HuH-7.5 (cell line): ENCODE results near the gene CCR6.

Experiments
- DNase-seq: peaks from one replicate; pipeline ENCODE4 v3.0.0; 2011; ENCODE audit warnings: low spot score

Gene CCR6

DNA sequence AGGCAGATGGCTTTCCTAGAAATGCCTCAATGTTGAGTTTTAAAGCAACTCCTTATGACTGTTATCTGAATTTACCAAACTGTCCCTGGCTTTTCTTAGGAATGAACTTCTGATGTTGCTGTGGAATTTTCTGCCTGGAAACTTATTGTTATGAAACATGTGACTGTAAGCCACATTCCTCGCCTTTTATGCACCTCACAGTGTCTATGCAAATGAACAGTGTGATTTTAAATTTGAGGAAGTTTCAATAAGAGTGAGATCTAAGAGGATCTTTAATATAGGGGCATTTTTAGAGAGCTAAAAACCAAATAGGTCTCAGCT is 2.4 kb upstream of the CCR6 start:
- no peak for DNase-seq

DNA sequence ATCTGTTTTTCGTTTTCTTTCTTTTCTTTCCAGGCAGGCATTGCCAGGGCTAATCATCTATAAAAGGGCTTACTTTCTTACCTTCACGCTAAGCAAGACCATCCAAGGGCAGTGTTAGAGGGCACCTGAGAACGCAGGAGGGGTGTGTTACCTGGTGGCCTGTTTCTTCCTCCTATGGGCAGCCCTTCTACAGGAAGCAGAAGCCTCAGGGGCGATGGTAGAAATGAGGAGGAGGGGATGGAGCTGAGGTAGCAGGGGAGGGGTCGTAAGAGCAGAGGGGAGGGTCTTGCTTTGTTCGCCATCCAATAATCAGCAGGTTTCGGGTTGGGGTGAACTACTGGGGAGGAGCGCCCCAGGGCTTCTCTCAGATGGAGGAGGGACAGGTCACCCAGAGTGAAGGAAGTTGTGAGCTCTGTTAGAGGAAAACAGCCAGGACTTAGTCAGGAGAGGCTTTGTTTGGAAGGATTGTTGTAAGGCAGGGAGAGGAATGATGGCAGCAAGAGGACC is 1.5 kb upstream of the CCR6 start:
- no peak for DNase-seq

DNA sequence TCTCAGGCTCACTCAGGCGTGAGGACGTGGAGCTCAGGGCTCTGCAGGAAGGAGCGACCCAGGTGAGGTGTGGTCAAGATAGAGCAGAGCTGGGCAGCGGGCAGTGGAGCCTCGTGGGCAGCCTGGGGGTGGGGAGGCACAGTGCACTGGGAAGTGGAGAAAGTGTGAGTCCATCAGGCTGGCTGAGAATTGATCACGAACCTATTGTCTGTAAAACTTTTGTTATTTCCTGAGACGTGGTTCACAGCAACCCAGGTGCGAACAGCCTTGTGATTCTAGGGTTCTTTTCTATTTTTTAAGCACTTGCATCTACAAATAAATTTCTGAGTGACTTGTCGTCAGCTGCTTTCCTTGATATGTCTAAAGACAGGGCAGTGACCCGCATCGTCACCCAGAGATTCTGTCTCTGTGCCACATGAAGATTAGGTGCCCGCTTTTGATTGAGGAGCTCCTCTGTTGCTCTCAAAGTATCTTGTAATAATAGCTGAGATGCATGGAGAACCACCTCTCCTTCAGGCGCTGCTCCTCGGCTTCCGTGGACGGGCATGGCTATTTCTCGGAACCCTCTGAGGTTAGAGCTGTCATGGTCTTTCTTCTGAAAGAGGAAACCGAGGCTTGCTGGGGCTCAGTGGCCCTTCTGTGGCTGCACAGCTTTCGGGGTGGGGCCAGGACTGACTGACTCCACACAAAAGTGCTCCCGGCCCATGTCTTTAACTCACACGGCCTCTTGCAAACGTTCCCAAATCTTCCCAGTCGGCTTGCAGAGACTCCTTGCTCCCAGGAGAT is 662 bp upstream of the CCR6 start:
- no peak for DNase-seq

DNA sequence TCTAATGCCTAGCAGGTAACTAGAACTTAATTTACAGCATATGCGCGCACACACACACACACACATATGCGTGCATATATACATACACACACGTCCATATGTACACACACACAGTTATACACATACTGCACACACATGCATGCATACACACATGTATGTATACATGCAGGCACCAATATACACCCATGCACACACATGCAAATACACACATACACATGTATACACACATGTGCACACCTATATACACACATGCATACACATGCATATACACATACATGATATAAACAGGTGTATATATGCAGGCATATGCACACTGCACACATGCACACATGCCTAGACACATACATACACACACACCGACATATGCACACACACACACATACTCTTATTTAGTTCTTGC is 1.9 kb downstream of the CCR6 start:
- DNase-seq = no peak

DNA sequence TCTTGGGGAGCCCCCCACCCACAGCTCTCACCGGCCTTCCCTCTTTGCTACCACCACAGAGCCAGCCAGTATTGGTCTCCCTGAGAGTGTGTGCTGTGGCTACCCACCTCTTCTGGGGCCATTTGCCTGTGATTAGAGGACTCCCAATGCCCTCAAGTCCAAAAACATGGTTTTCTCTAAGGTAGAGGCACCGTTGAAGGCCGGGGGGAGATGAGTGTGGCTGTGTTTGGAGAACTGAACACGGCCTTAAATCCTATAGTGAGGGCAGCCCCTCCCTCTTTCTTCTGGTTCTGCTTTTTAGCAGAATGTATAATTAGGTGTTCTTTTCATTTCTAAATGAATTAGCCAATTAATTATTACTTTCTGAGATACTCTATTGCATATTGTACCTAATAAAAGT is 2.5 kb downstream of the CCR6 start:
- DNase-seq = no peak

DNA sequence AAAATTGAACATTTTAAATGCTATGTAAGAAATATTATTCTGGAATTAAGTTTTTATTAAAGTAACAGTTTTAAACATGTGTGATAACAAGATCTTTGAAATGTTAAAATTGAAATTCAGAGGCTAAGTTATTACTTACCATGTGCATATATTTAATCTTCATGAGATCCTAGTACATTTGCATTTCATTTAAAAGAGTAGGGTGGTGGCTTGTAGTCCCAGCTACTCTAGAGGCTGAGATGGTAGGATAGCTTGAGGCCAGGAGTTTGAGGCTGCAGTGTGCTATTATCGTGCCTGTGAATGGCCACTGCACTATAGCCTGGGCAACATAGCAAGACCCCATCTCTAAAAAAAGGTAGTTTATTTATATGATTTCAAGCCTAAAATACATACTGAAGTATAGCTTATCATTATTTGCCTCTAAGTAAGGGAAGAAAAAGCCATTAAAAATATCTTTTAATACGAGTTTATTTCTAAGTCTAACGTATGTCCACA is 3.0 kb downstream of the CCR6 start:
- DNase-seq = no peak

DNA sequence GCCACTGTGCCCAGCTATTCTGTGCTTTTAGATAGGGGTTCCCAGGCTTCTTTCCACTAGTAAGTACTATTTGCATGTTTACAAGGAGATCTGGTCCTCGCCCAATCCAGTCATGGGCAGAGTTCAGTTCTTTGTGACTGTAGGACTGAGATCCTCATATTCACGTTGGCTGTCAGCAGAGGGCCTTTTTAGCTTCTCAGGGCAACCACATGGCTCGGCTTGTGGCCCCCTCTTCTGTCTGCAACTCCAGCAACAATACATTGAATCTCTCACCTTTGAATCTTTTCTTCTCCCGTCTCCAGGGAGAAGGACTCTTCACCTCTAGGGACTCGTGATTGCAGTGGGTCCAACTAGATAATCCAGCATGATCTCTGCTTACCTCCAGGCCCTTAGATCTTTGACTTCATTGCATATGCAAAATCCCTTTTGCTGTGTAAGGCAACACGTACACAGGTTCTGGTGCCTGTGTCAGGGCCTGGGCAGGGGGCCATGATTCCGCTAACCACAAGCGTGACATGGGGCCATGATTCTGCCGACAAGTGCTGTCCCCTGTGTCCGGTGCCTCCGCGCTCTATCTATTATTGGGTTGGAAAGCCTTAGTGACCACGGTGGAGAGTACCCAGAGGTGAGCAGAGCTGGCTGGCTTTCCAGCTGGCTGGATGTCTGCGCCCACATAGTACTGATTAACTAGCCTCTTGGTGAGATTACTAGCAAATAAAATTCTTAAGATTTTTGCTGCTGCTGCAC is 5.1 kb downstream of the CCR6 start:
- no peak for DNase-seq

DNA sequence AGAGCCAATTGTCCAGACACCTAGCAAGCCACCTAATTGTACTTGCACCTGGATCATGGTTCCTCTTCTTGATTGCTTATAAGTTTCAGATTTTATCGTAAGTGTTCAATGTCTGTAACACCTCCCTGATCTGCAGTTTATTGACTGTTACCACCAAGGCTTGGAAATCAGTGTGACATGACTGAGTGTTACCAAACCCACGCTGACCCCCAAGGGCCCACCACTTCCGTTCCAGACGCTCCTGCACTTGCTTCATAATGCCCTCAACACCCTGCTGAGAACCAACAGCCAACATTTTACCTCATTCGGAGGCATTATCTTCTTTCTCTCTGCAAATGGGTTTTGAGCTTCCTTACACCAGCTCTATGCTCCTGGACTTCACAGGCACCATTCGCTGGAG is 6.3 kb downstream of the CCR6 start:
- DNase-seq = no peak

- DNase-seq = no peak
Observed at GRCh38 chr6:167129562-167129961, 6.7 kb downstream of the CCR6 start.

- DNase-seq = no peak
Observed at GRCh38 chr6:167130008-167130677, 7.2 kb downstream of the CCR6 start.

DNA sequence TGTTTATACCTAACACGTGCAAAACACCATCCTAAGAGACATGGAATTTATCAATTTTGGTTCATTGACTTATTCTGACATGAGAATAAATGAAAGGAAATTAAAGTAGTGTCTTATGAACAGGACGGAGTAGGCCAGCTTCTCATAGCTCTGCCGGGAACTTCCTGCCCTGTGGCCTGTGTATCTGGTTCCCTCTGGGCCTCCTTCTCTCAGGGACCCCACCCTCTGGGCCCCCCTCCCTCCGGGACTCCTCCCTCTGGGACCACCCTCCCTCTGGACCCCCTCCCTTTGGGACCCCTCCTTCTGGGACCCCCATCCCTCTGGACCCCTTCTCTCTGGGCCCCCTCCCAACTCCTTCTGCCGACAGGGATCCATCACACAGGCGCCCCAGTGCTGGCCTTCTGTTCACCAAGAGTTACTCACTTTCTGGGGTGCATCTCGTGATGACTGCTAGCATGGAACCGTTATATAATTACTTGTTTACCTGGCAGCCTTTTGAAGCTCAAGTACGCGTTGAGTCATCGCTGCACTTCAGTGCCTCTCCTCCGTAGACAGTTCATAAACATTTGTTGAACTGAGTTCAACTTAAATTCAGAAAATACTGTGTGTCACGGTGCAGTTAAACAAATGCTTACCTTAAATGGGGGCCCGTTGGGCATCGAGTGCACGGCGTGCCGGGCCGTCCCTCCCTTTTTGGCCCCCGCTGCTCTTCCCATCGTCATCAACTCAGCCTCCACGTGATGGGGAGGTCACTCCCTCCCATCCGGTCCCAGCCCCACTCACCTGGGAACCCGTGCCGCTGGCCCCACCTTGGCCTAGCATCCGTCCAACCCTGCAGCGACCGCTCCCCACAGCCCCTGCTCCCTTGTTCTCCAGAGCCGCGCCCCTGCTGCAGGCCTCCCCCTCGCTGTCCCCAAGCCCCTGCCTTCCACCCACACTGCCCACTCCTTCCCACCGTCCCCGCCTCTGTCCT is 8.1 kb downstream of the CCR6 start:
- DNase-seq = no peak

DNA sequence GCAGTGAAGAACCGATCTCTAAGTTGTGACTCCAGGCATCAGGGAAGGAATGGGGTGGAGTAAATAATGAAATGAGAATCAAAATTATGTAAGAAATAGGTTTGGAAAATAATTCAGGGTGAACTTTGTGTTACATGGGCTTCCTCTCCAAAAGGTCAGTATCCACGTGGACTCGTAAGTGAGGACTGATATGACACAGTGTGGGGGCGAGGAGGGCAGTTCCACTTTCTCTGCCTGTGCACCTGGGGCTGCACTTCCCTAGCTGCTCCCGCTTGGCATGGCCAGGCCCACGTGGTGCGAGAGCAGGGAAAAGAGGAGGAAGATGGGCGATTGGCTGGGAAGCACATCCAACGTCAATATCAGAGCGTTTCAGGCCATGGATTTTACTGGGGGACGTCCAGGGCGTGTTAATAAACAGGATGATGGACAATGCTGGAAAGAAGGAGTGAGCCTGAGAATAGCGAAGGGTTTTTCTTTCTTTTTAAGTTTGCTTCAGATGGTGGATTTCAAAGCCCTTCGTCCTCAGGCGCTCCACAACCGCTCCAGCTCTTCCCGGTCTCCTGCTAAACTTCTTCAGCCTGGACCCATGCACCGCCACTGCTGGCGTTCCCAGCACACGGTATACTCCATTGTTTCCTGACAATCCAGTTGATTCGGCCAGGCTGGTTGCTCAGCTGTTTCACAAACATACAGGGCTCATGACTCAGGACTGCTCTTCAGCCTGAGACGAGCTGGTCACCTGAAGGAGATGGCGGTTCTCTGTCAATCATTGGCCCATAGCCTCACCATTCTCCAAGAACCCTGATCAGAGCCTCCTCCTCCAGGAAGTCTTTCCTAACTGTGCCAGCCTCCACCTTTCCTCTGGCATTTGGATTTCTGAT is 11.8 kb downstream of the CCR6 start:
- DNase-seq = no peak

GRCh38 chr6:167136376-167136775 is 13.5 kb downstream of the CCR6 start:
- DNase-seq = no peak

DNA sequence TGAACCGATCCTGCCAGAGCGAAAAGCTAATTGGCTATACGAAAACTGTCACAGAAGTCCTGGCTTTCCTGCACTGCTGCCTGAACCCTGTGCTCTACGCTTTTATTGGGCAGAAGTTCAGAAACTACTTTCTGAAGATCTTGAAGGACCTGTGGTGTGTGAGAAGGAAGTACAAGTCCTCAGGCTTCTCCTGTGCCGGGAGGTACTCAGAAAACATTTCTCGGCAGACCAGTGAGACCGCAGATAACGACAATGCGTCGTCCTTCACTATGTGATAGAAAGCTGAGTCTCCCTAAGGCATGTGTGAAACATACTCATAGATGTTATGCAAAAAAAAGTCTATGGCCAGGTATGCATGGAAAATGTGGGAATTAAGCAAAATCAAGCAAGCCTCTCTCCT is 14.2 kb downstream of the CCR6 start:
- DNase-seq = no peak

DNA sequence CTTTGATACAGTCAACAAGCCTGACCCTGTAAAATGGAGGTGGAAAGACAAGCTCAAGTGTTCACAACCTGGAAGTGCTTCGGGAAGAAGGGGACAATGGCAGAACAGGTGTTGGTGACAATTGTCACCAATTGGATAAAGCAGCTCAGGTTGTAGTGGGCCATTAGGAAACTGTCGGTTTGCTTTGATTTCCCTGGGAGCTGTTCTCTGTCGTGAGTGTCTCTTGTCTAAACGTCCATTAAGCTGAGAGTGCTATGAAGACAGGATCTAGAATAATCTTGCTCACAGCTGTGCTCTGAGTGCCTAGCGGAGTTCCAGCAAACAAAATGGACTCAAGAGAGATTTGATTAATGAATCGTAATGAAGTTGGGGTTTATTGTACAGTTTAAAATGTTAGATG is 15.0 kb downstream of the CCR6 start:
- DNase-seq = no peak

DNA sequence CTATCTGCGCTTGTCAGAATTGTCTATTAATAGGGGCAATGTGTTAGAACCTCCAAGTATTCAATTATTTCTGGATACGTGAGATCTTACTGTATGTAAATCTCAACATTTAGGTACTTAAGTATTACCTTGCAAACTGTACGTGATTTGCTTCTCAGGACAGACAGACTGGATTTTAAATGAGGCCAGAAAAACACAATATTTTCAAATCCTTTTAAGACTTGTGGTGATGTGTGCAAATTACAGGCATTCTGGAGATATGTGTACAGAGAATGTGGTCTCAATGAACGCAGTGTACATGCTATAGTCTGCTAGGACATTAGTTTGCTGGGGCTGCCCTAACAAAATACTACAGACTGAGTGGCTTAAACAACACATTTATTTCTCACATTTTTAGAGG is 16.9 kb downstream of the CCR6 start:
- no peak for DNase-seq

DNA sequence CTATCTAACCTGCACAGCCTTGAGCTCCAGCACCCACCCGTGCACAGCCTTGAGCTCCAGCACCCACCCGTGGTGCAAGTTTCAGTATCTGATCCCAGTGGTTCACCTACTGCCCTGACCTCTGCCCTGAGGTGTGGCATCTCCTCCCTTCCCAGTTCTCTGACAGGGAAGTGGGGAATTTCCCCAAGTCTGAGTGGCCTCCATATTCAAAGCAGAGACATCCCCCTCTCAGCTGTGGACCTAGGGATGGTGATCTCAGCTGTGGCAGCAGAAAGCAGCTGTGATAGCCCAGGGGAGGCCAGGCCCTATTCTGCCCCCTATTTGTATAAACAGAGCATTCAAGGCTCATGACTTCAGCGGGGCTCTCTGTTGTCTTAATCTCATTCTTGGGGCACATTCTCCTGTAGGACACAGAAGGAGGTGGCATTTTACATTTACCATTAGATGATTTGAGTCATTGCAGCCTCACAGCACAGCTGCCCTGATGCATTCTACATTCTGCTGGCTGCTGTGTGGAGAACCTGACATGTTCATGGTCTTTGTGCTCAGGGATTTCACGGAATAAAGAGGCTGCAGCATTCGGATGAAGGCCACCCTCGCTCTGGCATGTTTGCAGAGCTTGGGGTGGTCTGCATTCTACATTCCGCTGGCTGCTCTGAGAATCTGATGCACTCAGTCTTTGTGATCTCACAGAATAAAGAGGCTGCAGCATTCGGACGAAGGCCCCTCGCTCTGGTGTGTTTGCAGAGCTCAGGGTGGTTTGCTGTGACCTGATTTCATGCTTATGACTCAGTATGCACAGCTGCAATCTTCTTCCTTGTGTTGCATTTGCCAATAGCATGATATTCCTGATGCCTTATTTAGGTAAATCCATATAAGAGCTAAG is 17.9 kb downstream of the CCR6 start:
- no peak for DNase-seq

- DNase-seq = peak; percentile 86
Observed at GRCh38 chr6:167141667-167142432, 19.0 kb downstream of the CCR6 start.

- no peak for DNase-seq
Observed at GRCh38 chr6:167142433-167142761, 19.5 kb downstream of the CCR6 start.
